Trophoblast cell (in vitro differentiated cells and primary cell): ENCODE measurements around the gene MYLK.
A peak's percentile ranks its signal among the peaks of the same experiment; 100 is the strongest.

Experiments
- DNase-seq, 2 donors: peaks; one replicate each; pipeline ENCODE4 v3.0.0-alpha.2; 2016
- H2AFZ ChIP-seq: 2 replicates; pipeline ENCODE4 v1.6.1; 2013; ENCODE audit warnings: low read length, moderate library complexity, mild to moderate bottlenecking; ENCODE audit not compliant: insufficient read depth, poor library complexity
- H2AK5ac ChIP-seq: 2 replicates; pipeline ENCODE4 v1.6.1; 2013; ENCODE audit warnings: mild to moderate bottlenecking, low read length
- H2BK120ac ChIP-seq: 2 replicates; pipeline ENCODE4 v1.6.1; 2013; ENCODE audit warnings: low read length, mild to moderate bottlenecking, moderate library complexity; ENCODE audit not compliant: insufficient read depth, poor library complexity
- H2BK12ac ChIP-seq: 2 replicates; pipeline ENCODE4 v1.6.1; 2013; ENCODE audit warnings: mild to moderate bottlenecking, low read length, moderate library complexity
- H2BK5ac ChIP-seq: 2 replicates; pipeline ENCODE4 v1.6.1; 2013; ENCODE audit warnings: low read length, low read depth, moderate library complexity, mild to moderate bottlenecking; ENCODE audit not compliant: poor library complexity
- H3K14ac ChIP-seq: 2 replicates; pipeline ENCODE4 v1.6.1; 2013; ENCODE audit warnings: mild to moderate bottlenecking, low read length
- H3K18ac ChIP-seq: 2 replicates; pipeline ENCODE4 v1.6.1; 2013; ENCODE audit warnings: mild to moderate bottlenecking, low read length
- H3K23ac ChIP-seq: 2 replicates; pipeline ENCODE4 v1.6.1; 2013; ENCODE audit warnings: low read length
- H3K27ac ChIP-seq: 2 replicates; pipeline ENCODE4 v1.5.1; 2013; ENCODE audit warnings: low read depth, mild to moderate bottlenecking, inconsistent platforms, low read length, moderate library complexity
- H3K27me3 ChIP-seq: 2 replicates; pipeline ENCODE4 v1.6.1; 2013; ENCODE audit warnings: inconsistent platforms, mild to moderate bottlenecking, low read length, moderate library complexity; ENCODE audit not compliant: insufficient read depth
- H3K36me3 ChIP-seq, 2 experiments: 1 replicate in 1 of 2; 2 replicates in 1 of 2; pipeline ENCODE4 v1.6.1; 2013; ENCODE audit warnings: low read length in 2 of 2, mild to moderate bottlenecking in 2 of 2, moderate library complexity in 1 of 2; ENCODE audit not compliant: insufficient read depth in 2 of 2, control insufficient read depth in 1 of 2
- H3K4ac ChIP-seq: 2 replicates; pipeline ENCODE4 v1.6.1; 2013; ENCODE audit warnings: low read depth, mild to moderate bottlenecking, low read length, moderate library complexity
- H3K4me1 ChIP-seq, 2 experiments: 1 replicate in 1 of 2; 2 replicates in 1 of 2; pipeline ENCODE4 v1.6.1; 2013; ENCODE audit warnings: low read length in 2 of 2, mild to moderate bottlenecking in 2 of 2, moderate library complexity in 1 of 2; ENCODE audit not compliant: insufficient read depth in 2 of 2, control insufficient read depth in 1 of 2
- H3K4me2 ChIP-seq: 2 replicates; pipeline ENCODE4 v1.6.1; 2013; ENCODE audit warnings: inconsistent platforms, mild to moderate bottlenecking, low read length, moderate library complexity
- H3K4me3 ChIP-seq: 2 replicates; pipeline ENCODE4 v1.5.1; 2013; ENCODE audit warnings: mild to moderate bottlenecking, low read depth, low read length, inconsistent platforms
- H3K79me1 ChIP-seq: one replicate; pipeline ENCODE4 v1.6.1; 2013; ENCODE audit warnings: low read length
- H3K79me2 ChIP-seq: 2 replicates; pipeline ENCODE4 v1.6.1; 2013; ENCODE audit warnings: low read length, mild to moderate bottlenecking; ENCODE audit not compliant: control insufficient read depth, insufficient read depth, poor library complexity
- H3K9ac ChIP-seq: 2 replicates; pipeline ENCODE4 v1.6.1; 2013; ENCODE audit warnings: mild to moderate bottlenecking, low read length
- H3K9me3 ChIP-seq: 2 replicates; pipeline ENCODE4 v1.6.1; 2013; ENCODE audit warnings: low read depth, mild to moderate bottlenecking, control low read depth, inconsistent platforms, low read length; ENCODE audit not compliant: insufficient read depth
- H4K12ac ChIP-seq: 2 replicates; pipeline ENCODE4 v1.6.1; 2013; ENCODE audit warnings: low read depth, mild to moderate bottlenecking, low read length, moderate library complexity
- H4K8ac ChIP-seq: 2 replicates; pipeline ENCODE4 v1.6.1; 2013; ENCODE audit warnings: low read depth, mild to moderate bottlenecking, low read length, moderate library complexity
- H4K91ac ChIP-seq: one replicate; pipeline ENCODE4 v1.6.1; 2013; ENCODE audit warnings: low read depth, mild to moderate bottlenecking, low read length, moderate library complexity
- WGBS: extraction: QIAGEN DNeasy Blood & Tissue Kit; methylation state at CpG from one replicate; pipeline ENCODE4 v1.1.7; 2013; ENCODE audit warnings: missing lambda C conversion rate; ENCODE audit not compliant: insufficient read length, insufficient coverage; ENCODE audit errors: extremely low coverage; 5-methylcytosine and 5-hydroxymethylcytosine counted together

Gene MYLK

GRCh38 chr3:123801474-123801873 lies 82.7 kb downstream of the MYLK start:
- no peak overlapping the region for H2AFZ ChIP-seq
- H3K79me1 ChIP-seq, result no peaks in the 10 kb centered on the region
- H3K27ac ChIP-seq, result no peak overlapping the region
- H4K8ac ChIP-seq, result no peak overlapping the region
- no peak overlapping the region for H4K91ac ChIP-seq
- H2BK120ac ChIP-seq, result no peak overlapping the region
- H3K9me3 ChIP-seq, result peaks cover 3% of the 10 kb centered on the region
- no peaks in the 10 kb centered on the region for H3K27me3 ChIP-seq
- H3K23ac ChIP-seq, result no peak overlapping the region
- peaks cover 0 to 2% of the 10 kb centered on the region in 2 experiments for H3K36me3 ChIP-seq
- H3K14ac ChIP-seq, result no peak overlapping the region
- no peak overlapping the region for H4K12ac ChIP-seq
- H2BK12ac ChIP-seq, result no peak overlapping the region
- H3K18ac ChIP-seq, result no peak overlapping the region
- H3K4me2 ChIP-seq, result no peak overlapping the region
- peaks cover 5% of the 10 kb centered on the region in 2 experiments for H3K4me1 ChIP-seq
- H3K4ac ChIP-seq, result no peak overlapping the region
- no peak overlapping the region for H3K4me3 ChIP-seq
- H2BK5ac ChIP-seq, result no peak overlapping the region
- H3K79me2 ChIP-seq, result no peaks in the 10 kb centered on the region
- H3K9ac ChIP-seq, result no peak overlapping the region
- H2AK5ac ChIP-seq, result no peak overlapping the region
- DNase-seq, result no peak

GRCh38 chr3:123800362-123800682 lies 83.8 kb downstream of the MYLK start:
- H3K4me1 ChIP-seq, result peaks cover 5% of the 10 kb centered on the region in 2 experiments

GRCh38 chr3:123799544-123800361 lies 84.4 kb downstream of the MYLK start:
- no peak overlapping the region for H4K91ac ChIP-seq
- no peak overlapping the region for H3K23ac ChIP-seq
- H3K14ac ChIP-seq, result no peak overlapping the region
- H2AK5ac ChIP-seq, result no peak overlapping the region
- H3K27me3 ChIP-seq, result no peaks in the 10 kb centered on the region
- H3K9me3 ChIP-seq, result peaks cover 3% of the 10 kb centered on the region
- H2BK120ac ChIP-seq, result no peak overlapping the region
- H3K4me3 ChIP-seq, result no peak overlapping the region
- H3K4me2 ChIP-seq, result no peak overlapping the region
- peaks cover 5% of the 10 kb centered on the region in 2 experiments for H3K4me1 ChIP-seq
- H3K79me1 ChIP-seq, result no peaks in the 10 kb centered on the region
- no peaks in the 10 kb centered on the region for H3K79me2 ChIP-seq
- peak overlapping the region; percentile 7 for H4K8ac ChIP-seq
- H2BK12ac ChIP-seq, result peak overlapping the region; percentile 34
- no peak overlapping the region for H3K9ac ChIP-seq
- peaks cover 0 to 2% of the 10 kb centered on the region in 2 experiments for H3K36me3 ChIP-seq
- no peak overlapping the region for H2BK5ac ChIP-seq
- H4K12ac ChIP-seq, result no peak overlapping the region
- no peak overlapping the region for H3K27ac ChIP-seq
- no peak for DNase-seq
- H2AFZ ChIP-seq, result no peak overlapping the region
- no CpG with 5 or more reads among the region's 22 CpGs for WGBS
- no peak overlapping the region for H3K4ac ChIP-seq
- H3K18ac ChIP-seq, result no peak overlapping the region

More at GRCh38 chr3:123800362-123800682, 83.8 kb downstream of the MYLK start:
- H3K4me3 ChIP-seq, result no peak overlapping the region
- H3K79me2 ChIP-seq, result no peaks in the 10 kb centered on the region
- no peak overlapping the region for H3K4me2 ChIP-seq
- H3K79me1 ChIP-seq, result no peaks in the 10 kb centered on the region
- WGBS, result no CpG with 5 or more reads among the region's 2 CpGs
- H3K4ac ChIP-seq, result no peak overlapping the region
- H2BK12ac ChIP-seq, result no peak overlapping the region
- H4K12ac ChIP-seq, result no peak overlapping the region
- peaks cover 0 to 2% of the 10 kb centered on the region in 2 experiments for H3K36me3 ChIP-seq
- H4K8ac ChIP-seq, result no peak overlapping the region
- no peaks in the 10 kb centered on the region for H3K27me3 ChIP-seq
- no peak overlapping the region for H2AFZ ChIP-seq
- H2BK5ac ChIP-seq, result no peak overlapping the region
- H3K9ac ChIP-seq, result no peak overlapping the region
- H3K14ac ChIP-seq, result no peak overlapping the region
- peaks cover 3% of the 10 kb centered on the region for H3K9me3 ChIP-seq
- H3K27ac ChIP-seq, result no peak overlapping the region
- DNase-seq, result no peak
- H3K18ac ChIP-seq, result no peak overlapping the region
- H2AK5ac ChIP-seq, result no peak overlapping the region
- H4K91ac ChIP-seq, result no peak overlapping the region
- H3K23ac ChIP-seq, result no peak overlapping the region
- H2BK120ac ChIP-seq, result no peak overlapping the region

GRCh38 chr3:123798550-123798949 lies 85.6 kb downstream of the MYLK start:
- Histone ChIP-seq H3K4me1 (peaks cover 8 to 12% of the 10 kb centered on the region in 2 experiments), H2BK12ac (no peak overlapping the region)

More at GRCh38 chr3:123798550-123798949, 85.6 kb downstream of the MYLK start:
- no peak overlapping the region for H2AFZ ChIP-seq
- no peak overlapping the region for H3K23ac ChIP-seq
- H4K12ac ChIP-seq, result no peak overlapping the region
- H3K4ac ChIP-seq, result no peak overlapping the region
- H3K4me2 ChIP-seq, result no peak overlapping the region
- no peak overlapping the region for H3K9ac ChIP-seq
- no peaks in the 10 kb centered on the region for H3K79me2 ChIP-seq
- WGBS, result no CpG with 5 or more reads among the region's 4 CpGs
- H2BK5ac ChIP-seq, result no peak overlapping the region
- no peaks in the 10 kb centered on the region for H3K36me3 ChIP-seq
- H3K79me1 ChIP-seq, result peaks cover 8% of the 10 kb centered on the region
- no peak overlapping the region for H2BK120ac ChIP-seq
- H3K27me3 ChIP-seq, result no peaks in the 10 kb centered on the region
- no peak for DNase-seq
- no peak overlapping the region for H4K91ac ChIP-seq
- H4K8ac ChIP-seq, result no peak overlapping the region
- H3K14ac ChIP-seq, result no peak overlapping the region
- no peak overlapping the region for H3K18ac ChIP-seq
- no peak overlapping the region for H3K4me3 ChIP-seq
- H3K27ac ChIP-seq, result no peak overlapping the region
- H3K9me3 ChIP-seq, result peaks cover 3% of the 10 kb centered on the region
- no peak overlapping the region for H2AK5ac ChIP-seq
